ENCODE measurements around the gene HEATR1.
"Not testable (repeated sequence)": the region's sequence is repeated elsewhere in the genome, so short reads cannot be mapped to it uniquely, and the experiment has no call there.

The HEATR1 gene

GRCh38 chr1:236603991-236604904 lies at the start of gene HEATR1:
Gene HEATR1 (minus strand): TSS chr1:236604516. CDS start chr1:236604095, 421 bp downstream.
- DNase-seq: peak; percentile 96 to 98

GRCh38 chr1:236645016-236645680 lies 40.8 kb upstream of the HEATR1 start:
- no peak for DNase-seq

GRCh38 chr1:236642763-236643162 lies 38.4 kb upstream of the HEATR1 start:
- DNase-seq: no peak

GRCh38 chr1:236639686-236640085 lies 35.4 kb upstream of the HEATR1 start:
- peak; percentile 11 to 35 for DNase-seq

- no peak for DNase-seq
Measured at GRCh38 chr1:236638945-236639344, 34.6 kb upstream of the HEATR1 start.

GRCh38 chr1:236636017-236636416 lies 31.7 kb upstream of the HEATR1 start:
- DNase-seq: no peak

- DNase-seq: no peak
Measured at GRCh38 chr1:236627727-236628408, 23.6 kb upstream of the HEATR1 start.

GRCh38 chr1:236623371-236624166 lies 19.3 kb upstream of the HEATR1 start:
- no peak for DNase-seq

GRCh38 chr1:236622407-236622806 lies 18.1 kb upstream of the HEATR1 start:
- no peak for DNase-seq

GRCh38 chr1:236619398-236619797 lies 15.1 kb upstream of the HEATR1 start:
- DNase-seq: no peak

- DNase-seq: no peak
Measured at GRCh38 chr1:236618507-236618906, 14.2 kb upstream of the HEATR1 start.

- DNase-seq: no peak
Measured at GRCh38 chr1:236615399-236616148, 11.3 kb upstream of the HEATR1 start.

- DNase-seq: no peak
Measured at GRCh38 chr1:236612349-236612748, 8.0 kb upstream of the HEATR1 start.

- peak; percentile 73 to 85 for DNase-seq
Measured at GRCh38 chr1:236608930-236609726, 4.8 kb upstream of the HEATR1 start.

GRCh38 chr1:236607597-236607996 lies 3.3 kb upstream of the HEATR1 start:
- DNase-seq: not testable (repeated sequence)

- DNase-seq: peak in 1 of 2 experiments; percentile 39
Measured at GRCh38 chr1:236604905-236605806, 840 bp upstream of the HEATR1 start.

- no peak for DNase-seq
Measured at GRCh38 chr1:236602171-236602570, 2.1 kb downstream of the HEATR1 start.

- no peak for DNase-seq
Measured at GRCh38 chr1:236590553-236591150, 13.7 kb downstream of the HEATR1 start.

- no peak for DNase-seq
Measured at GRCh38 chr1:236589531-236589930, 14.8 kb downstream of the HEATR1 start.

Data from NCI-H2081 (cell line).